DOHH2 (cell line): ENCODE data around the gene REXO1.

Experiments used
- CTCF ChIP-seq: fragments of 200-600 bp; sonication (generic); IDR thresholded peaks from one replicate; pipeline ENCODE4 v1.5.1; 2014; ENCODE audit warnings: antibody characterized with exemption, mild to moderate bottlenecking, low read depth, low read length; ENCODE audit not compliant: poor library complexity, severe bottlenecking
- EZH2phosphoT487 ChIP-seq: fragments of 200-600 bp; sonication (generic); IDR thresholded peaks from 2 replicates; pipeline ENCODE4 v1.6.1; 2017; ENCODE audit warnings: borderline replicate concordance, mild to moderate bottlenecking, antibody characterized with exemption, low read length, moderate library complexity, mixed read lengths

GRCh38 chr19:1889907-1890306, 41.6 kb upstream of the REXO1 start:
- no peak for TF ChIP-seq EZH2phosphoT487
- TF ChIP-seq CTCF: no peak
